Renal pelvis (tissue), 12 donors: ENCODE data around the gene TOP1. TPM values are rescaled to one million over a fixed set of nuclear protein-coding genes. Genes with fewer than 3 reads are reported as not detected.

Experiments
- DNase-seq: peaks from one replicate; pipeline ENCODE4 v3.0.0-alpha.2; 2013
- long read RNA-seq, 16 experiments: transcript quantifications; one replicate each; lab custom pipeline, GENCODE V29; 2026
- polyA plus RNA-seq, 3 donors: library from polyadenylated mRNA; unstranded; fragments of 120-200 nt; gene quantifications; one replicate each; pipeline ENCODE4 v1.2.1, GENCODE V29; 2013; ENCODE audit not compliant: insufficient read length in 3 of 3

The TOP1 gene
- 100 to 1,000 TPM in 2 of 3 donors, 10 to 100 TPM in 1; 97.7 to 115 (median 111) TPM for polyA plus RNA-seq
- long read RNA-seq, donor 1, transcript TOP1-201 (21 exons, 3,738 nt): major isoform, 5 of 138 reads
- long read RNA-seq, donor 1, partial matches to known transcripts: 133 of 138 reads
- long read RNA-seq, donor 1, other reads (novel, unspliced or antisense): 0 of 138 reads
- long read RNA-seq, donor 2, transcript TOP1-201 (21 exons, 3,738 nt): major isoform, 7 of 233 reads
- long read RNA-seq, donor 2, partial matches to known transcripts: 226 of 233 reads
- long read RNA-seq, donor 2, other reads (novel, unspliced or antisense): 0 of 233 reads
- long read RNA-seq, donor 3, transcript TOP1-201 (21 exons, 3,738 nt): major isoform, 5 of 160 reads
- long read RNA-seq, donor 3, partial matches to known transcripts: 155 of 160 reads
- long read RNA-seq, donor 3, other reads (novel, unspliced or antisense): 0 of 160 reads
- long read RNA-seq, donor 4, transcript TOP1-201 (21 exons, 3,738 nt): major isoform, 5 of 146 reads
- long read RNA-seq, donor 4, partial matches to known transcripts: 141 of 146 reads
- long read RNA-seq, donor 4, other reads (novel, unspliced or antisense): 0 of 146 reads
- long read RNA-seq, donor 5, partial matches to known transcripts: 24 of 24 reads
- long read RNA-seq, donor 5, other reads (novel, unspliced or antisense): 0 of 24 reads
- long read RNA-seq, donor 6, partial matches to known transcripts: 145 of 149 reads
- long read RNA-seq, donor 6, other reads (novel, unspliced or antisense): 0 of 149 reads
- long read RNA-seq, donor 7, transcript TOP1-201 (21 exons, 3,738 nt): major isoform, 5 of 186 reads
- long read RNA-seq, donor 7, partial matches to known transcripts: 181 of 186 reads
- long read RNA-seq, donor 7, other reads (novel, unspliced or antisense): 0 of 186 reads
- long read RNA-seq, donor 8, partial matches to known transcripts: 54 of 57 reads
- long read RNA-seq, donor 8, other reads (novel, unspliced or antisense): 0 of 57 reads
- long read RNA-seq, donor 9, transcript TOP1-201 (21 exons, 3,738 nt): major isoform, 6 of 185 reads
- long read RNA-seq, donor 9, partial matches to known transcripts: 174 of 185 reads
- long read RNA-seq, donor 9, other reads (novel, unspliced or antisense): 5 of 185 reads
- long read RNA-seq, donor 10, partial matches to known transcripts: 157 of 158 reads
- long read RNA-seq, donor 10, other reads (novel, unspliced or antisense): 0 of 158 reads
- long read RNA-seq, donor 11, partial matches to known transcripts: 77 of 80 reads
- long read RNA-seq, donor 11, other reads (novel, unspliced or antisense): 0 of 80 reads
- long read RNA-seq, donor 12, transcript TOP1-201 (21 exons, 3,738 nt): major isoform, 10 of 312 reads
- long read RNA-seq, donor 12, partial matches to known transcripts: 302 of 312 reads
- long read RNA-seq, donor 12, other reads (novel, unspliced or antisense): 0 of 312 reads
- long read RNA-seq, donor 13, partial matches to known transcripts: 98 of 99 reads
- long read RNA-seq, donor 13, other reads (novel, unspliced or antisense): 0 of 99 reads
- long read RNA-seq, donor 14, partial matches to known transcripts: 201 of 201 reads
- long read RNA-seq, donor 14, other reads (novel, unspliced or antisense): 0 of 201 reads
- long read RNA-seq, donor 15, partial matches to known transcripts: 173 of 181 reads
- long read RNA-seq, donor 15, other reads (novel, unspliced or antisense): 5 of 181 reads
- long read RNA-seq, donor 16, transcript TOP1-201 (21 exons, 3,738 nt): major isoform, 6 of 171 reads
- long read RNA-seq, donor 16, partial matches to known transcripts: 165 of 171 reads
- long read RNA-seq, donor 16, other reads (novel, unspliced or antisense): 0 of 171 reads

GRCh38 chr20:41028359-41029149 lies at the start of gene TOP1:
Gene TOP1, plus strand, starts transcription at chr20:41028822. Its CDS starts 246 bp downstream, at chr20:41029068.
- peak; percentile 100 for DNase-seq

- no peak for DNase-seq
These were observed 49.4 kb upstream of the TOP1 start for GRCh38 chr20:40979247-40979646.

- DNase-seq: no peak
These were observed 48.4 kb upstream of the TOP1 start for GRCh38 chr20:40980106-40980827.

GRCh38 chr20:40980828-40981310 lies 47.8 kb upstream of the TOP1 start:
- DNase-seq: no peak

GRCh38 chr20:40982415-40983145 lies 46.0 kb upstream of the TOP1 start:
- no peak for DNase-seq

GRCh38 chr20:40983898-40984297 lies 44.7 kb upstream of the TOP1 start:
- no peak for DNase-seq

- DNase-seq: no peak
These were observed 44.1 kb upstream of the TOP1 start for GRCh38 chr20:40984496-40984895.

- DNase-seq: no peak
These were observed 41.8 kb upstream of the TOP1 start for GRCh38 chr20:40986774-40987173.

- DNase-seq: peak; percentile 73
These were observed 38.0 kb upstream of the TOP1 start for GRCh38 chr20:40990542-40991120.

GRCh38 chr20:40991181-40991889 lies 37.3 kb upstream of the TOP1 start:
- no peak for DNase-seq

GRCh38 chr20:40992349-40993113 lies 36.1 kb upstream of the TOP1 start:
- no peak for DNase-seq

- no peak for DNase-seq
These were observed 34.7 kb upstream of the TOP1 start for GRCh38 chr20:40993794-40994540.

GRCh38 chr20:40996326-40996725 lies 32.3 kb upstream of the TOP1 start:
- no peak for DNase-seq

GRCh38 chr20:40997116-40997515 lies 31.5 kb upstream of the TOP1 start:
- DNase-seq: no peak

GRCh38 chr20:40999841-41000240 lies 28.8 kb upstream of the TOP1 start:
- DNase-seq: no peak

- DNase-seq: no peak
These were observed 28.0 kb upstream of the TOP1 start for GRCh38 chr20:41000628-41001027.
